GM18508 (cell line): ENCODE data around the gene IGF2R.

Source experiments
- ATAC-seq: cut with Tn5 transposase; IDR thresholded peaks from one replicate; pipeline ENCODE4 v1.9.1; 2021; ENCODE audit warnings: moderate number of reproducible peaks; ENCODE audit not compliant: insufficient read depth, unreplicated experiment

IGF2R gene

DNA sequence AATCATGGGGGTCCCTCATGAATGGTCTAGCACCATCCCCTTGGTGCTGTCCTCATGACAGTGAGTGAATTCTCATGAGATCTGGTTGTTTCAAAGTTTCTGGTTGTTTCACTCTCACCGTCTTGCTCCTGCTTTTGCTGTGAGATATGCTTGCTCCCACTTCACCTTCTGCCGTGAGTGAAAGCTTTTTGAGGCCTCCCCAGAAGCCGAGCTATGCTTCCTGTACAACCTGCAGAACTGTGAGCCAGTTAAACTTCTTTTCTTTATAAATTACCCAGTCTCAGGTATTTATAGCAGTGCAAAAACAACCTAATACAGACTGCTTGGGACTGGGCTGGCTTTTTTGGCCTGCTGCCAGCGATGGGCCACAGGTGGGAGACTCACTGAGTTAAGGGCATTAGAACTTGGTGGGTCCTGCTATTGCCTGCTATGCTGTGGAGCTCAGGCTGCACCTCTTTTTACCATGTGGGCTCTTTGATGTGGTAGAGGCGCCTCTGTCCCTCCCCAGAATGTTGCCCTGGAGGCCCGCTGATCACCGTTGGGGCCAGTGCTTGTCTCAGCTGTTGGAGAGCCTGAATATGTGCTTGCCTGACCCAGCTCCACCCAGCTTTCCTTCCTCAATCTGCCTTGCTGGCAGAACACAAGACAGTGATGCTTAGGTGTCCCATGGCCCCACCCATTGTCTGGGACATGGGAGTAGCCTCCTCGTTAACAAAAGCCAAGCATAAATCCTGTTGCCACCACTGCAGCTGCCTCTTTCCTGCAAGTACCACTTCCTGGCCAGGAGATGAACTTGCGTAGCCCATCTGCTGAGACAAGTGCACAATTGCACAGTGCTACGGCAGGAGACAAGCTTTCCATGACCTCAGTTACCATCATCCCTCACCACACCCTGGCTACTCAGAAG is 47.1 kb downstream of the IGF2R start:
- no peak for ATAC-seq

DNA sequence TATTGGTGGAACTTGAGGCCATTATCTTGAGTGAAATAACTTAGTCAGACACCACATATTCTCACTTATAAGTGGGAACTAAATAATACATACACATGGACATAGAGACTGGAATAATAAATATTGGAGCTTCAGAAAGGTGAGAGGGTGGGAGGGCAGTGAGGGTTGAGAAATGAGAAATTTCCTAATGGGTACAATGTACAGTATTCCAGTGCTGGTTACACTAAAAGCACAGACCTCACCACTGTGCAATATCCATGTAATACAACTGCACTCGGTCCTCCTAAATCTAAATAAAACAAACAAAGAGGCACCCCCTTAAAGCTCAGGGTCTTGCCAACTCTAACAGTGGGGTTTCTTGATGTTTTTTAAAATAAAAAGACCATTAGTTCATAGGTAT is 53.2 kb downstream of the IGF2R start:
- no peak for ATAC-seq

DNA sequence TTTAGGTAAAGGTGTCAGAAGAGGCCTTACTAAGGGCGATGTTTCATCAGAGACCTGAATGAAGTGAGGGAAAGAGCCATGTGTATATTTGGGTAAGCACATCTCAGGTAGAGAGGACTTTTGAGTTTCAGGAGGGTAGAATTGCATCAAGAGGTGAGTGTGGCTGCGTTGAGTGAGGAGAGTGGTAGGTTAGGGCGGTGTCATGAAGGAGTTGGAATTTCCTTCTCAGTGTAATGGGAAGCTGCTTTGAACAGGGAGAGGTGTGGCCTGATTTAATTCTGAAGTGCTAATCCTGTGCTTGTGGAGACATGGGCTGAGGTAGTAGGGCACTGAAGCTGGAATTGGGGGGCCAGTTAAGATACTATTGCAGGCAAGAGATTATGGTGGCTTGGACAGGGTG is 53.9 kb downstream of the IGF2R start:
- no peak for ATAC-seq

DNA sequence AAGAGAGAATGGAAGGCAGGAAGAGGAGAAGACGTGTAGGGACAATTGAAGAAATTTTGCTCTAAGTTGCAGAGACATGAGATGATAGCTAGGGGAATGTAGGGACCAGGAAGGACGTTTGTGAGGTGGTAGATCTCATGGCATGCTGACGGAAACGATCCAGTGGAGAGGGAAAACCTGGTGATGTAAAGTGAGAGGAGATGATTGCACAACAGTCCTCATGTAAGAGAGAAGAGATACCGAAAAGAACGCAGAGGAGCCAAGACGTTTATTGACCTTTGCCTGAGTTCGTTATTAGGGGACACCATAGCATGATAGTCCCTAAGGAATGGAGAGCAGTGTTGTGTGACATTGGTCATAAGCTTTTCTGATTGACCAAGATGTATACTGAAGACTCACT is 55.3 kb downstream of the IGF2R start:
- ATAC-seq, result no peak

DNA sequence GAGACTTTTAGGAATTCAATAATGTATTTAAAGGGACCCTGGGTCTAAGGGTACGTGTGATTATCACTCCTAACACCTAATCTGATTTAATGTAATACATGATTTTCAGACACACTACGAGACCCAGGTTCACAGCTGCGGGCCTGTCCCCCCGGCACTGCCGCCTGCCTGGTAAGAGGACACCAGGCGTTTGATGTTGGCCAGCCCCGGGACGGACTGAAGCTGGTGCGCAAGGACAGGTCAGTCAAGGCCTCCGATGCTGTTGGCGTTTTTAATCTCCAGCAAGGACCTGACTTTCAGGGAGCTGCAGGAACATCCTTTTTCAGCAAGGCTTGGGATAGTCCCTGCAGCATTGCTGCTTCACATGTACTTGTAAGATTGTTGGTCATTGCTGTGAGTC is 58.2 kb downstream of the IGF2R start:
- no peak for ATAC-seq

DNA sequence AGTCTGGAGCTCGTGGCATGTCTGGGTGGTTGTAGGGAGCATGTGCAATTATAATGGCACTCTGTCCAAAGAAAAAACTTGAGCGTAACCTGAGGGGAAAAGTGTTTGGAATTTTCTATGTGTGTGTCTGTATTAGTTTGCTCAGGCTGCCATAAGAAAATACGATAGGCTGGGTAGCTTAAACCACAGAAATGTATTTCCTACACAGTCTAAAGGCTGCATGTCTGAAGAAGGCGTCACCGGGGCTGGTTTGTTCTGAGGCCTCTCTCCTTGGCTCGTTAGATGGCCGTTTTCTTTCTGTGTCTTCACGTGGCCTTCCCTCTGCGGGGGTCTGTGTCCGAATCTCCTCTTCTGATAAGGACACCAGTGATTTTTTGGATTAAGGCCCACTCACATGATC is 59.0 kb downstream of the IGF2R start:
- no peak for ATAC-seq

DNA sequence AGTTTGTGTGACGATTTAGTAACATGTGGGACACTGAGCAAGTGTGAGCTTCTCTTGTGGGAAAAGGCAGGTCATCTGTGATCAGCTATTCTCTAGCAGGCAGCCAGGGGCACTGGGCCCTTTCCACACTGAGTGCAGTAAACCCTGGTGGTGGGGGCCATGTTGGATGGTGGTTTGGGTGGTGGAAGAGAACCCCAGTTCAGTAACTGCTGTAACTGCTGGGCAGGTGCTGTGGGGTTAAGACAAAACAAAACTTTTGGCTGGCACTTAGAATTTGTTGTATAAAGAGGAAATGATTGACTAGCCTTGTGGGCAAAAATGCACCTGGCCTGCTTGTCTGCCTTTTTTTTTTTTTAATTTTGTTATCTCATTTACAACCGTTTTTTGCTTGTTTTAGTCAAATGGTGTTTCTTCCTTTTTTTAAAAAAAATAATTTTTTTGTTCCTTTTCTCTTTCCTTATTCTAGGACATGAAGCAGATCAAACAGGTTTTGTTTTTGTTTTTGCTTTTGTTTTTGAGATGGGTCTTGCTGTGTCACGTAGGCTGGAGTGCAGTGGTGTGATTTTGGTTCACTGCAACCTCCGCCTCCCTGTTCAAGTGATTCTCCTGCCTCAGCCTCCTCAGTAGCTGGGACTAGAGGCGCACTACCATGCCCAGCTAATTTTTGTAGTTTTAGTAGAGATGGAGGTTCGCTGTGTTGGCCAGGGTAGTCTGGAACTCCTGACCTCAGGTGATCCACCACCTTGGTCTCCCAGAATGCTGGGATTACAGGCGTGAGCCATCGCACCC is 59.8 kb downstream of the IGF2R start:
- ATAC-seq, result peak; percentile 49

DNA sequence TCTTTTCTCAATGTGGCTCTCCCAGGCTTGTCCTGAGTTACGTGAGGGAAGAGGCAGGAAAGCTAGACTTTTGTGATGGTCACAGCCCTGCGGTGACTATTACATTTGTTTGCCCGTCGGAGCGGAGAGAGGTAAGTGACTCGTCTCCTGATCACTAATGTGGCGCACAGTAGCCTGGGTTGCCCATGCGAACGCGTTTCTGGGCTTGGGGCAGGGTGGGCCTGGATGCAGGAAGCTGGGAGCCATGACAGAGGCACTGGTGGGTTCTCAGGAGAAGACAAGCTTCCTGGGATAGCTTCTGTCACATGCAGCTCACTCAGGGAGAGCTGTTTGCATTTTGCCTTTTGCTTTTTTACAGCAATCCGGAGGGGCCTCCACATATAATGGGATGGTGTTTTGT is 60.6 kb downstream of the IGF2R start:
- ATAC-seq, result no peak

DNA sequence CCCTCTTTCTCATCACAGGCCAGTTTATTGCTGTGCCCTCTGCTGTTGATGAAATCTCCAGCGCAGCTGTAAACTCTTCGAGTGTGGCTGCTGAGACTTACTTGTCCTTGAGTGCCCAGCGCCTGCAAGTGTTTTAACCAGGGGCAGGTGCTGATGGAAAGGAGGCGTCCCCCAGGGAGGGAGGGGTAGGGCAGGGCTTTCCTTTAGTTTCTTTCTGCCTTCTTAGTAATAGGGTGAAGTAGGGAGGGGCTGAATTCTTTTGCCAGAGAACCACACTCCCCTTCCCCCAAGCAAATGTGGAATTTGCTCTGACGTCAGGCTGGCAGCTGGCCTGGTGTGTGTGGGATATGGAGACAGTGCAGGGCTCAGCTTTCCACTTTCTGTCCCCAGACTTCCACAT is 61.2 kb downstream of the IGF2R start:
- ATAC-seq, result no peak

DNA sequence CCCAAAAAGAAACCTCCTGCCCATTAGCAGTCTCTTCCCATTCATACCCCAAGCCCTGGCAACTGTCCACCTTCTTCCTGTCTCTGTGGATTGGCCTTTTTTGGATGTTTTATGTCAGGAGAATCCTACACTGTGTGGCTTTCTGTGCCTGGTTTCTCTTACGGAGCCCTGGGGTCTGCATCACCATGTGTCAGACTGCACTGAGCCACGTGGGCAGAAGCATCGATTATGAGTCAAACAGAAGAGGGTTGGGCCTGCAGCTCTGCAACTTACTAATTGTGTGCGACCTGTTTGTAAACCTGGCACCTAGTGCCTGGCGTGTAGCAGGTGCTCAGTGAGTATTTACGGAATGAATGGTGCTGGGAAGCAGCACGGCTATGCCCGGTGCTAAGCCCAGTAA is 62.6 kb downstream of the IGF2R start:
- no peak for ATAC-seq

DNA sequence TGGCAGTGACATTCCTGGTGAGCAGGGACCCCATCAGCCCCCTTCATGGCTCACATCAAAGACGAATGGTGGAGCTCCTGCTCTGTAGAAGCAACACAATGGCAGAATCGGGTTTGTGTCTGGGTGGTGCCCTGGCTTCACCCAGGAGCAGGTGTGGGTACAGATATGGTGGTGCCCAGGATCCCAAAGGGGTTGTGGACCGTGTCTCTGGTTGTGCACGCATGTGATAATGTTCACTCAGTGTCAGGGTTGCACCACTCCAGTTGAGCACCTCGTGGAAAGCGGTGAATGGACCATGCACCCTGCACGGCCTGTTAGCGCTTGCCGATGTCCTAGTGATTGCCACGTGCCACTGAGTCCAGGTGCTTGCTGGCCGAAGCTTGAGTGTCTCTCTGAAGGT is 63.0 kb downstream of the IGF2R start:
- no peak for ATAC-seq

DNA sequence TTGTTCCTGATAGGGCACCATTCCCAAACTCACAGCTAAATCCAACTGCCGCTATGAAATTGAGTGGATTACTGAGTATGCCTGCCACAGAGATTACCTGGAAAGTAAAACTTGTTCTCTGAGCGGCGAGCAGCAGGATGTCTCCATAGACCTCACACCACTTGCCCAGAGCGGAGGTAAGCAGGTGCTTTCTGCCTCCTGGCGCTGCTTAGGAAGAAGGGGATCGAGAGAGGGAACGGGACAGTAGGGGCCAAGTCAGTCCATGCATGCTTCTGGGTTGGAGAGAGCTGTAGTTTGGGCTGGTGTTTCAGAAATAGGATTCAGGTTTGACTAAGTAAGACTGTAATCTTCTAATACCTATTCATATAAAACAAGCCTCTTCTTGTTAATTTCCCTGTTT is 63.7 kb downstream of the IGF2R start:
- ATAC-seq, result no peak

DNA sequence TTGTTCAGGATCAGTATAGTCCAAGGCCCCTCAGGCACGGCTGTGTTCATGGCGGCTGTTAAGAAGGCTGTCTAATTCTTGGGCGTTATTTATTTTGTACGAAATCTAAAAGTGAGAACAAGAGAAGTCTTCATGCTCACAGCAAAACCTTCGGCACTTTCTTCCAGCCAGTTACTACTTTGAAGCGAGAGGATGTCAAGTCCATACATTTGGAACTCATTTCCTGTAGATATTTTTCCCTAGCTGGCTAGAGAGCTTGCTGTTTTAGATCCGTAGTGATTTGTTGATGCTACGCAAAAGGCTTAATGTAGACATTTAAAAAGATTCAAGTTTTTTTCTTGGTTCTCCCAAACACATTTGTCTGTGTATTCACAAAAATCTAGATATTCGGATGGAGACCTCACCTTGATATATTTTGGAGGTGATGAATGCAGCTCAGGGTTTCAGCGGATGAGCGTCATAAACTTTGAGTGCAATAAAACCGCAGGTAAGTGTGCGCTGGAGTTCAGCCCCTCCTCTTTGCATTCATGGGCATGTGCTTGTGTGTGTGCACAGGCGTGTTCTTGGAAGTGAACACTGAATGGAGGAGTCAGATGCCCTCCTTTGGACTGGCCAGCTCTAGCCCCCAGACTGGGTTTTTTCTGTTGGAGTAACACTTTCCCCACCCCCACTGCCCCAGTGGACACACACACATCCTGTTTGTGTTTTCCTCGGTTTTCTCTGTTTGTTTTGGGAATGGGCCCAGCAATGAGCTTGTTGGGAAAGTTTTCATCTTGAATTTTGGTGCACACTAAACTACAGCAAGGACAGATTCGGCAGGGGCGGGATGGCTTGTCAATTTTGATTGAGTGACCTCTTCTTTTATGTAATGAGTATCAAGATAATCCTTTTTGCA is 65.4 kb downstream of the IGF2R start:
- ATAC-seq, result no peak

DNA sequence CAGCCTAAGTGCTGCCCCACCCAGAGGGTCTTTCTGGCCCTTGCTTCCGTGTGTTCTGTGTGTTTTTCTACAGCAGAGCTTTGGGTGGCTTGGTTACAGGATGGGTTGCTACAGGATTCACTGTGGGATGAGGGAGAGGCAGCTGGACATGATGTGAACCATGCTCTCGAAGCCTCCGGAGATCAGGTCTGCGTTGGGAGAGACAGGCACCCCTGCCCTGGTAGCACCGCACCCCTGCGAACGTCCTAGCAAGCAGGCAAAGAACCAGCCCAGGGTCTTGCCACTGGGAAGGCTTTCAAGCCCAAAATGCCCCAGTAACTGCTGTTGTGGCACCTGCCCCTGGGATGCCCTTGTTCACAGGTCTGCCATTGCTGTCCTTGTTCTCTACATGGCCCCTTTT is 66.4 kb downstream of the IGF2R start:
- no peak for ATAC-seq

DNA sequence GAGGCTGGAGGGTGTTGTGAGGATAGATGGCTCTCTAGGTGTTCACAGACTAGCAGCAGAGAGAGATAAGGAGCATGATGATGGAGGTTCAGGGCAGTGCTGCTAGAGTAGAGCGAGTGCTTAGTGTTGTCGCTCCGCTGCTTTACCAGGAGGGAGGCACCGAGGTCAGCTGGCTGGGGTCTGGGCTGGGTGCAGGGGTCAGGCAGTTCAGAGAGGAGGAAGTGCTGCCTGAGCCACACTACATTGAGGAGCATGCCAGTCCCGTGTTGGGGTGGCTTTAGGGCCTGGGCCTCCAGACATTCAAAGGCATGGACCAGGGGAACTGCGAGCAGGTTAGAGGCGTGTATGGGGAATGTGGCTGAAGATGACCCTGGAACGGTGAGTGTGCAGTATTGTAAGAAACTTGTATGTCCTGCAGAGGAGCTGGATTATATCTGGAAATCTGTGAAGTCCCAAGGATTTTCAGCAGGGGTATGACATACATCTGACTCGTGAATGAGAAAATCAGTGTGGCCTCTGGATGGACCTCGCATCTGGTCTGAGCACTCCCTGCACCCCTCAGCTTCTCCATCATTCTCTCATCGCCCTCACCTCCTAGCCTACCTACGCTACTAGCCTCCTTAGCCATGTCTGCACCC is 66.9 kb downstream of the IGF2R start:
- no peak for ATAC-seq

DNA sequence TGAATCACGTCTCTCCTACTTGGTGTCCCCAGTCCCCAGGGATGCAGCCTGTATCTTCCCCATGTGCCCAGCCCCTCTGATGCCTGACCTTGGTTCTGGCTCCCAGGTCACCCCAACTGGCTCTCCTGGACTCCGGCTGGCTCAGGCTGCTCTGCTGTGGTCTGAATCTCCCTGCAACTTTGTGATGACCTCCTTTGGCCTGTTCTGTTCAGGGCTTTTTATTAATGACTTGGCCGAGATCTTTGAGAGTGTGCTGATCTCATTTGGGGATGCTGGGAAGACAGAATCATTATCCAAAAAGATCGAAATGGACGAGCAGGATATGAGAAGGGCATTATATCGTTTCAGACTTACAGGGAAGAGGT is 67.4 kb downstream of the IGF2R start:
- ATAC-seq, result no peak

DNA sequence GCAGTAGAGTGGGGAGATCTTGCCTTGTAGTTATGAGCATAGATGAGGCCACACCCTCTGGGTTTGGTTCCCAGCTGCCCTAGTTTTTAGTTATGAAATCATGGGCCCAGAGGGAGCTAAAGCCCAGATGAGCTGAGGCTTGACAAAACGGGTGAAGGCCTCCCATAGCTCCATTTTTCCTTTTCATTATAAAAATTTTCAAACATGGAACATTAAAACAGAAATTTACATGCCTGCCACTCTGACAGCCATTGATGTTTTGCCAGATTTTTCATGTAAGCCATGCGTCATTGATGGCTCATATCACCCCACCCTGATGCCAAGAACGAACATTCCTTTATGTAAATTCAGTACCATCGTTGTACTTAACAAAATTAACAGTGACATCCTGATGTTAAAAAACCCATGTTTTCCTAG is 67.9 kb downstream of the IGF2R start:
- ATAC-seq, result no peak

DNA sequence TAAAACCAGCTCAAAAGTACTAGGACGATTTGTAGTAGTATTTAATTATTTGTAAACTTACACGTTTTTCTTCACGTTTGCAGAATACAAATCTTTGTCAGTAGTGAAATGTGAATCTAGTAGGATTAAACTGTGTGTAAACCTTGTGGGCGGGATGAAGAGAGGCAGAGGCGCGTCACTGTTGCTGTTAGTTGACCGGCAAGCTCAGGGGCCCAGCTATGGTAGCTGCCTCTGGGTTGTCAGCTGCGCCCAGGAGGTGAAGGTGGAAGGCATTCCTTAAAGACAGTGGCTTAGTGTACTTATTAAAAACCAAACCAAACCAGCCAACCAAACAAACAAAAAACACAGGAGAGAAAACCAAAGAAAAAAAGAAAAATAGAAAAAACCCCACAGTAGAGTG is 69.6 kb downstream of the IGF2R start:
- ATAC-seq, result no peak

DNA sequence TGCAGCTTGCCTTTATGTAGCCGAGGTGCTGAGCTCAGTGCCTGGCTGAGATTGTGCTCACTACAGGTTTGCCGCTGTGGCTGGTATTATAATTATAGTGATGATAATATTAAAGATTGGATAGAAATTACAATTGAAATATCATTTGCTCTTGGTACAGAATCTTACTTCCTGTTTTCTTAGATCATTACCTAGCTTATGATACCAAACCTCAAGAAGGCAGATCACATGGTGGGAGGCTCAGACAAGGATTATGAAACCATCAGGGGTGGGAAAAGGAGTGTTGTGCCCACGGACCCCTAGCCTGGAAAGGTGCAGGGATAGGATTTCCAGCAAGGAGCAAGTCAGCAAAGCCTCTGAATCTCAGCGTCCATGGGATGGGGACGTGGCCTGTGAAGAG is 70.6 kb downstream of the IGF2R start:
- ATAC-seq, result no peak

DNA sequence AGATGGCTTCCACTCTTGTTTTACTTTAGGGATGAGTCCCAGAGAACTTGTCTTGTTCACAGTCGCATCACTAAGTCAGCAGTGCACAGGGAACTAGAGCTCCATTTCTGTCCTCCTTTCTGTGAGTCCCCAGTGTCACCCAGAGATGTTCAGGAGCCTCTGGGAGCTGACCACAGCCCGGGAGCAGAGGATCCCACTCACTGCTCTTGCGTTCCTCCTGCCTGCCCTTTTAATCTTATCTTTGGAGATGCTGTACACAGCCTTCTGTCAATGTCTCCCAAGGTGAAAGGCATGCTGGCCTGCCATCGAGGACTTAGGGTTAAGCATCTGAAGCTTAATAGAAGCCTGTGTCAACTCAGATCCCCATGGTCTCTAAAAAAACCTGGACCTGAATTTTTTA is 71.2 kb downstream of the IGF2R start:
- no peak for ATAC-seq
